Germinal center (tissue), 1 donor: ENCODE measurements around the gene OST4.

ENCODE experiments used
- DNase-seq: peaks from one replicate; pipeline ENCODE4 v3.0.0; 2012; ENCODE audit warnings: mixed read lengths, low spot score

OST4 gene

DNA sequence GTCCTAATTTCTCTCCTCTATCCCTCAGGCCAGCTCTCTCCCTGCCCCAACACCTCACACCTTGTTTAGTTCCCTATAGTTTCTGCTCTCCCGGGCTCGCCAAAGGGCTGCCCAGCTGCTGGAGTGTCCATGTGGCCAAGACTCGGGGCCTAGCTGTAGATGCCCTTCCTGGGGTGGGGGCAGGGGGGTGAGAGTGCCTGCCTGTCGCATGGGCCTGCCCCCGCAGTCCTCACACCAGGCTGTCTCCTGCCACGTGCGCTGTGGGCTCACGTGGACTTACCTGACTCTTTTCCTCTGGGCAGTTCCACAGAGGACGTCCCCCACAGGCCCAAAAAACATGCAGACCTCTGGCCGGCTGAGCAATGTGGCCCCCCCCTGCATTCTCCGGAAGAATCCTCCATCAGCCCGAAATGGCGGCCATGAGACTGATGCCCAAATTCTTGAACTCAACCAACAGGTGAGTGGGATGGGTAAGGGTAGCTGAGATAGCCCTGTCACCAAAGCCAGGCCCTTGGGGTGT lies 46.1 kb downstream of the OST4 start:
- no peak for DNase-seq

DNA sequence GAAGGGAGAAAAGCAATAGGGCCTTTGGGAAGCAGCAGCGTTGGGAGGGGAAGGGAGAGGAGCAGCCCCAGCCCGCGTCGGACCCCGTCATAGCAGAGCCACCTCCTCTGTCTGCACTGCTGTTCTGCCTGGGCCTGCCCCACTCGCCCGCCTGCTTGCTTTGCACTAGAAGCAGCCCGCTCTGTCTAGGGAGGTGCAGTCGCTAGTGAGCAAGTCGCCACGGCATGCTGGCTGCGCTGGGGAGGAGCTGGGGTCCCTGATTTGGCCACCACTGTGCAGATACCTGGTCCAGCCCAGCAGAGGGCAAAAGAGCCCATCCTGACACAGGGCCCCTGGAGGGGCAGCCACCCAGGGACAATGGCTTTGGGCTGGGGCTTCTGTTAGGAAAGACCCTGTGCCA lies 46.6 kb downstream of the OST4 start:
- DNase-seq = no peak

DNA sequence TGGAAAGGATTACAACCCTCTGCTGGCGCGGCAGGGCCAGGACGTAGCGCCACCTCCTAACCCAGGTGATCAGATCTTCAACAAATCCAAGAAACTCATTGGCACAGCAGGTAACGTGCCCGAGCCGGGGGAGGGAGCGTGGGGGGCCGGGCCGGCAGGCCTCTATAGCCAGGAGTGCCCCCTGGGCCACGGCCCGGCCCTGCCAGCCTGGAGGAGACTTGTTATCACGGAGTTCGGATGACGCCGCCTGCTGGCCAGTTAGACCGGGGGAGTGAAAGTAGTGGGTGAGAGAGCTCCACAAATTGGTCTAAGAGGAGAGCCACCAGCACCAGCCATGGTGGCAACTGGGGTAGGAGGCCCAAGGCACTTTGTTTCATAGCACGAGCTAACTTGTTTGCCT lies 47.3 kb downstream of the OST4 start:
- no peak for DNase-seq

DNA sequence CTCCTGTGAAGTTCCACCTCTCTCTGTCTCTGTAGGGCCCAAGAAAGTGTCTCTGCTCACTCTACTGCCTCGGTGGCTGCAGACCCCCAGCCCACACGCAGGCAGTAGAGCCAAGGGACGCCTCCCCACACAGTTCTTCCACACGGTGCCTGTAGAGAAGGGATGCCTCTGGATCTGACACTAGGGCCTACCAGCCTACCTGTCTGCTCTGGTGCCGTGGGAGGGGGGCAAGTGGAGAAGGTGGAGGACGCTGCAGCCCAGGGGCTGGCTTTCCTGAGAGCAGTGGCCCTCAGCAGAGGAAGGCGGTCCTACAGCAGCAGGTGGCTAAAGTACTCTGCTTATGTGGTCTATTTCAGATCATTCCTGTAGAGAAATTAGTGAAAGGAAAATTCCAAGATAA lies 47.7 kb downstream of the OST4 start:
- no peak for DNase-seq

DNA sequence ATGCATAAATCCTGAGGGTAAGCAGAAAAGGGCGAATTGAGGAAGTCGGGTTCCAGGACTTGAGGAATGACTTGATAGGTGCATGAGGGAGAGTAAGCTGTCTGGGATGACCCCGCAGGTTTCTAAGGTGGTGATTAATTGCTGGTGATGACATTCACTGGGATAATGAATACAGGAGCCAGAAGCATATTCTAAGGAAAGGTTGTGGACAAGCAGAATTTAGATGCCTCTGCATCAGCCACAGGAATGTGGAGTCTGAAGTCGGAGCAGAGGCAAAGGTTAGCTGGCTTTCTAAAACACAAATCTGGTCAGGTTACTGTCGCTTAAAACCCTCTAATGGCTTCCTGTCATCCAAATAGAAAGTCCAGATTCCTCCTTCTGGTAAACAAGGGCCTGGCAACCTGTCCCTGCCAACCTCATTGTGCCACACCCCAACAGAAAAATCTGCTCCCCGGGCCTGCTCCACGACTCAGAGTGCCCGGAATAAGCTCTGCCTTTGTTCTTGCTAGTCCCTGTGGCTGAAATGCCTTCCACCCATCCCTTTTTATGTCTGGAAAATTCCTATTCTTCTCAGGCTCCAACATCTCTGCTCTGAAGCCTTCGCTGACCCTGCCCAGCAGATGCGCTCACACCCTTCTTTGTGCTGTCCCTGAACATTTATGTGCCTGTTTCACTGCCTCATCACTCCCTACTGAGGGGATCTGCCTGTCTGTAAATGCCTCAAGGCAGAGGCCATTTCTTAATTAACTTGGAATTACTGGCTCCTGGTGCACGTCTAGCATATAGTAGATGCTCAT lies 50.0 kb downstream of the OST4 start:
- DNase-seq = no peak
